HCT116 (cell line): ENCODE measurements around the gene UMODL1. TPM values are rescaled to one million over a fixed set of nuclear protein-coding genes. Genes with fewer than 3 reads are reported as not detected.

Experiments
- ATAC-seq: fragments of 200-7000 bp; cut with Tn5 transposase; 2 replicates; pipeline ENCODE4 v1.9.1; 2020; ENCODE audit warnings: mild to moderate bottlenecking, moderate library complexity
- BruUV-seq: library from RNA; stranded (reverse); fragments of 400-500 nt; replicated peaks from 2 replicates; lab custom pipeline; 2021; lab: Mats Ljungman, UMichigan
- CTCF ChIA-PET: fragments of 300-600 bp; sonication (Branson Sonifier 250); formaldehyde crosslinking; loops from one replicate; lab custom pipeline; 2021; ENCODE audit warnings: antibody characterized with exemption; lab: Charles Lee
- POLR2A ChIA-PET: fragments of 300-600, 350-600 bp; sonication (Branson Sonifier 250); formaldehyde crosslinking; loops from one replicate; lab custom pipeline; 2021; ENCODE audit warnings: antibody characterized with exemption; lab: Charles Lee
- RAD21 ChIA-PET, 2 experiments: fragments of 300-600 bp; sonication (Branson Sonifier 250); formaldehyde crosslinking; loops; one replicate each; lab custom pipeline; 2023; ENCODE audit warnings: low total read pairs in 2 of 2; ENCODE audit not compliant: uncharacterized antibody in 2 of 2, unreplicated experiment in 2 of 2, low non-redundant PET in 1 of 2; lab: Charles Lee
- DNase-seq: peaks from one replicate; pipeline ENCODE4 v3.0.0-alpha.2; 2010; ENCODE audit warnings: low read depth, low spot score
- H2AFZ ChIP-seq: fragments of 200-600 bp; shearing (Covaris generic), sonication (generic); 2 replicates; pipeline ENCODE4 v1.6.1; 2017; ENCODE audit warnings: low read depth, mixed run types, mixed read lengths, antibody characterized with exemption, low read length; ENCODE audit not compliant: poor library complexity, severe bottlenecking
- H3K27ac ChIP-seq: 2 replicates; pipeline ENCODE4 v1.5.1; 2012; ENCODE audit warnings: low read depth, low read length
- H3K27me3 ChIP-seq: fragments of 200-600 bp; sonication (generic); 2 replicates; pipeline ENCODE4 v1.6.1; 2016; ENCODE audit warnings: mixed run types, low read length, mixed read lengths; ENCODE audit not compliant: insufficient read depth
- H3K36me3 ChIP-seq, 2 experiments: fragments of 200-500 bp in 1 of 2; fragments of 200-600 bp in 1 of 2; sonication (Bioruptor generic) in 1 of 2; sonication (generic) in 1 of 2; 2 replicates each; pipeline versions ENCODE4 v1.5.1 to v1.6.1; 2014 to 2016; ENCODE audit warnings: low read length in 2 of 2, inconsistent platforms in 1 of 2, mixed read lengths in 1 of 2, mixed run types in 1 of 2; ENCODE audit not compliant: insufficient read depth in 2 of 2, control insufficient read depth in 1 of 2
- H3K4me1 ChIP-seq, 2 experiments: fragments of 200-600 bp in 1 of 2; sonication (generic) in 1 of 2; 2 replicates each; pipeline versions ENCODE4 v1.5.1 to v1.6.1; 2012 to 2017; ENCODE audit warnings: low read length in 2 of 2, inconsistent platforms in 1 of 2, mild to moderate bottlenecking in 1 of 2, mixed read lengths in 1 of 2, mixed run types in 1 of 2, moderate library complexity in 1 of 2; ENCODE audit not compliant: insufficient read depth in 2 of 2, control insufficient read depth in 1 of 2
- H3K4me2 ChIP-seq: fragments of 200-600 bp; sonication (generic); 2 replicates; pipeline ENCODE4 v1.6.1; 2017; ENCODE audit warnings: mixed run types, low read length, mixed read lengths
- H3K4me3 ChIP-seq, 2 experiments: fragments of 200-600 bp in 1 of 2; sonication (generic) in 1 of 2; replicated peaks in 1 of 2; 2 replicates each; pipeline ENCODE4 v1.5.1; 2011 to 2016; ENCODE audit warnings: low read length in 2 of 2, control low read depth in 1 of 2, low read depth in 1 of 2, mild to moderate bottlenecking in 1 of 2, mixed read lengths in 1 of 2, mixed run types in 1 of 2
- H3K79me2 ChIP-seq: fragments of 200-600 bp; sonication (generic); 2 replicates; pipeline ENCODE4 v1.6.1; 2017; ENCODE audit warnings: mild to moderate bottlenecking, mixed run types, low read length, moderate library complexity, mixed read lengths; ENCODE audit not compliant: insufficient read depth
- H3K9ac ChIP-seq: fragments of 200-600 bp; sonication (generic); 2 replicates; pipeline ENCODE4 v1.6.1; 2016; ENCODE audit warnings: low read length, mixed read lengths
- H3K9me2 ChIP-seq: fragments of 200-600 bp; sonication (generic), shearing (Covaris generic); 2 replicates; pipeline ENCODE4 v1.6.1; 2017; ENCODE audit warnings: mixed run types, mild to moderate bottlenecking, moderate library complexity; ENCODE audit not compliant: insufficient read depth
- H3K9me3 ChIP-seq, 2 experiments: fragments of 200-500 bp in 1 of 2; fragments of 200-600 bp in 1 of 2; sonication (Bioruptor generic) in 1 of 2; sonication (generic) in 1 of 2; 2 replicates each; pipeline ENCODE4 v1.6.1; 2014 to 2017; ENCODE audit warnings: low read length in 2 of 2, mixed read lengths in 2 of 2, inconsistent platforms in 1 of 2, low read depth in 1 of 2, mild to moderate bottlenecking in 1 of 2, mixed run types in 1 of 2, moderate library complexity in 1 of 2; ENCODE audit not compliant: control insufficient read depth in 1 of 2, insufficient read depth in 1 of 2
- H4K20me1 ChIP-seq: fragments of 200-600 bp; sonication (generic), shearing (Covaris generic); 2 replicates; pipeline ENCODE4 v1.6.1; 2017; ENCODE audit warnings: mixed run types, mild to moderate bottlenecking, moderate library complexity; ENCODE audit not compliant: insufficient read depth
- CBX3 ChIP-seq: IDR thresholded peaks from 2 replicates; pipeline ENCODE4 v1.6.1; 2012; ENCODE audit warnings: low read depth
- REST ChIP-seq: IDR thresholded peaks from 2 replicates; pipeline ENCODE4 v1.6.1; 2012; ENCODE audit warnings: low read depth
- TCF7L2 ChIP-seq: IDR thresholded peaks from 2 replicates; pipeline ENCODE4 v1.7.0; 2011; ENCODE audit warnings: borderline replicate concordance, inconsistent platforms; ENCODE audit not compliant: insufficient read depth, insufficient read length; ENCODE audit errors: extremely low read depth
- intact Hi-C: fragments of 100-400 bp; cut with micrococcal nuclease; formaldehyde crosslinking; loops from 2 replicates; pipeline ENCODE4 v1.10.0; 2022
- total RNA-seq: library from RNA; stranded (reverse); gene quantifications from one replicate; pipeline ENCODE4 v1.2.1, GENCODE V29; 2021; ENCODE audit not compliant: unreplicated experiment

The UMODL1 gene
- total RNA-seq, 1 experiment from 2014 or later, result not detected

- DNase-seq, result no peak
- POLR2A ChIA-PET, result no interaction called here
- H3K36me3 ChIP-seq, result no peaks in the 10 kb centered on the region
- no peak overlapping the region for H3K9ac ChIP-seq
- intact Hi-C loops, result no loop called here
- TF ChIP-seq REST, result no peak
- no peak for TF ChIP-seq TCF7L2
- no peak overlapping the region for H2AFZ ChIP-seq
- no peak overlapping the region for H3K4me2 ChIP-seq
- CTCF ChIA-PET, result no interaction called here
- no peak overlapping the region for H3K27ac ChIP-seq
- BruUV-seq, result no TSS peak
- no peak overlapping the region for H3K4me3 ChIP-seq
- H3K9me2 ChIP-seq, result no peaks in the 10 kb centered on the region
- RAD21 ChIA-PET, result no interaction called here
- 0 out of 4 replicates have a peak, but pooled peaks cover 2 to 3% of the 10 kb centered on the region in 2 experiments for H3K4me1 ChIP-seq
- no peaks in the 10 kb centered on the region for H3K9me3 ChIP-seq
- H3K27me3 ChIP-seq, result no peaks in the 10 kb centered on the region
- no peak for ATAC-seq
- H3K79me2 ChIP-seq, result no peaks in the 10 kb centered on the region
- no peaks in the 10 kb centered on the region for H4K20me1 ChIP-seq
Observed at GRCh38 chr21:42142141-42142540, 71.0 kb downstream of the UMODL1 start.

GRCh38 chr21:42142627-42143026 lies 71.5 kb downstream of the UMODL1 start:
- no TSS peak for BruUV-seq
- H3K4me2 ChIP-seq, result no peak overlapping the region
- no peaks in the 10 kb centered on the region for H3K79me2 ChIP-seq
- no peak overlapping the region for H3K27ac ChIP-seq
- 0 out of 4 replicates have a peak, but pooled peaks cover 2 to 3% of the 10 kb centered on the region in 2 experiments for H3K4me1 ChIP-seq
- no peaks in the 10 kb centered on the region for H3K36me3 ChIP-seq
- no peaks in the 10 kb centered on the region for H4K20me1 ChIP-seq
- no peak for ATAC-seq
- ChIA-PET RAD21 (no interaction called here), POLR2A (no interaction called here), CTCF (no interaction called here)
- no peak for TF ChIP-seq CBX3
- no peak overlapping the region for H3K9ac ChIP-seq
- no peak overlapping the region for H2AFZ ChIP-seq
- intact Hi-C loops, result no loop called here
- no peak overlapping the region for H3K4me3 ChIP-seq
- no peaks in the 10 kb centered on the region for H3K9me2 ChIP-seq
- no peaks in the 10 kb centered on the region for H3K9me3 ChIP-seq
- DNase-seq, result no peak
- no peaks in the 10 kb centered on the region for H3K27me3 ChIP-seq
